HepG2 (cell line): ENCODE measurements around the gene OTUD4. TPM values are rescaled to one million over a fixed set of nuclear protein-coding genes. Genes with fewer than 3 reads are reported as not detected.

ENCODE experiments used
- BRD4 ChIP-seq: sonication (generic); formaldehyde crosslinking; IDR thresholded peaks from 2 replicates; pipeline ENCODE4 v1.4.0; 2020; ENCODE audit warnings: missing genetic modification reagents
- CHD4 ChIP-seq: fragments of 200-600 bp; sonication (generic); IDR thresholded peaks from 2 replicates; pipeline ENCODE4 v1.7.0; 2017; ENCODE audit warnings: mild to moderate bottlenecking, low read length, borderline replicate concordance
- FOXK1 ChIP-seq: sonication (generic); formaldehyde crosslinking; IDR thresholded peaks from 2 replicates; pipeline ENCODE4 v1.4.0; 2020; ENCODE audit warnings: low read depth, missing genetic modification reagents, borderline replicate concordance
- PITX1 ChIP-seq: sonication (generic); formaldehyde crosslinking; IDR thresholded peaks from 2 replicates; pipeline ENCODE4 v1.5.1; 2020; ENCODE audit warnings: mild to moderate bottlenecking, missing genetic modification reagents
- PRDM10 ChIP-seq: sonication (generic); formaldehyde crosslinking; IDR thresholded peaks from 2 replicates; pipeline ENCODE4 v1.4.0; 2020; ENCODE audit warnings: low read depth, missing genetic modification reagents
- TCF7 ChIP-seq: sonication (generic); IDR thresholded peaks from 2 replicates; pipeline ENCODE4 v1.6.1; 2016; ENCODE audit warnings: antibody characterized with exemption, low read depth
- ZBTB39 ChIP-seq: sonication (generic); formaldehyde crosslinking; IDR thresholded peaks from 2 replicates; pipeline ENCODE4 v1.5.0; 2020; ENCODE audit warnings: missing genetic modification reagents
- polyA plus RNA-seq, 8 experiments: library from polyadenylated mRNA; depleted of rRNA in 3 of 8; stranded (reverse) in 7 of 8; unstranded in 1 of 8; fragments of >200 nt; fragmentation: Illumina TruSeq in 4 of 8; extraction: Trizol in 4 of 8; gene quantifications; 2 replicates each; pipeline versions ENCODE4 v1.2.1 to v1.2.3, GENCODE V29; 2011 to 2016; ENCODE audit warnings: low read depth in 4 of 8, missing spikeins in 1 of 8, mixed read lengths in 1 of 8; ENCODE audit not compliant: insufficient read depth in 1 of 8
- total RNA-seq, 5 experiments: library from RNA; depleted of rRNA; stranded (reverse); fragments of >200 nt; fragmentation: Illumina TruSeq; extraction: Trizol; gene quantifications; 2 replicates each; pipeline ENCODE4 v1.2.3, GENCODE V29; 2016; ENCODE audit warnings: low read depth in 1 of 5
- TF ChIP-seq, protein P1 (sequence below): sonication (generic); IDR thresholded peaks from 2 replicates; pipeline ENCODE4 v1.6.1; 2016; ENCODE audit warnings: low read depth, borderline replicate concordance
- TF ChIP-seq, protein P2 (sequence below): sonication (generic); formaldehyde crosslinking; IDR thresholded peaks from 2 replicates; pipeline ENCODE4 v1.5.0; 2020; ENCODE audit warnings: missing genetic modification reagents

Gene OTUD4
- total and polyA plus RNA-seq, 2 of the 13 experiments (the other 11 are each of a cell fraction or from before 2014, with no cell fraction given) = 16.1 to 18.0 TPM

GRCh38 chr4:145090380-145090779 is 90.0 kb downstream of the OTUD4 start (continued):
- TF ChIP-seq PRDM10 (CRISPR knock-in tag) (no peak), FOXK1 (CRISPR knock-in tag) (no peak), TCF7 (no peak), CHD4 (no peak), ZBTB39 (CRISPR knock-in tag) (no peak), BRD4 (CRISPR knock-in tag) (no peak), PITX1 (CRISPR knock-in tag) (no peak)
- TF ChIP-seq, protein P1, sequence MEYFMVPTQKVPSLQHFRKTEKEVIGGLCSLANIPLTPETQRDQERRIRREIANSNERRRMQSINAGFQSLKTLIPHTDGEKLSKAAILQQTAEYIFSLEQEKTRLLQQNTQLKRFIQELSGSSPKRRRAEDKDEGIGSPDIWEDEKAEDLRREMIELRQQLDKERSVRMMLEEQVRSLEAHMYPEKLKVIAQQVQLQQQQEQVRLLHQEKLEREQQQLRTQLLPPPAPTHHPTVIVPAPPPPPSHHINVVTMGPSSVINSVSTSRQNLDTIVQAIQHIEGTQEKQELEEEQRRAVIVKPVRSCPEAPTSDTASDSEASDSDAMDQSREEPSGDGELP = no peak
- TF ChIP-seq, protein P2, sequence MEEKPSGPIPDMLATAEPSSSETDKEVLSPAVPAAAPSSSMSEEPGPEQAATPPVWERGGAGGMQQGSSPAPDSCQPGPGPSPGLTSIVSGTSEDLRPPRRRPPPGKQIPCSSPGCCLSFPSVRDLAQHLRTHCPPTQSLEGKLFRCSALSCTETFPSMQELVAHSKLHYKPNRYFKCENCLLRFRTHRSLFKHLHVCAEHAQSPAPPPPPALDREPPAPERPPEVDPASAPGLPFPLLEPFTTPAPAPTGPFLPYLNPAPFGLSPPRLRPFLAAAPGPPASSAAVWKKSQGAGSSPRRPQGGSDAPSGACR (CRISPR knock-in tag) = no peak
